GM12891 (cell line): Measurements from ENCODE around the gene SSH2.

ENCODE experiments used
- POLR2A ChIP-seq: IDR thresholded peaks from 2 replicates; pipeline ENCODE4 v1.6.1; 2011; ENCODE audit warnings: low read depth, low read length, control low read depth
- POLR2AphosphoS5 ChIP-seq: IDR thresholded peaks from 2 replicates; pipeline ENCODE4 v1.6.1; 2011; ENCODE audit warnings: low read depth, low read length, control low read depth
- SPI1 ChIP-seq: IDR thresholded peaks from 2 replicates; pipeline ENCODE4 v1.6.1; 2011; ENCODE audit warnings: low read depth, low read length, control low read depth
- TAF1 ChIP-seq: IDR thresholded peaks from 2 replicates; pipeline ENCODE4 v1.6.1; 2011; ENCODE audit warnings: low read depth, low read length, control low read depth

- TF ChIP-seq POLR2AphosphoS5 (no peak), POLR2A (no peak), SPI1 (no peak), TAF1 (no peak)
These were observed 24.4 kb upstream of the SSH2 start for GRCh38 chr17:29954405-29954804.
